AG04449 (cell line): Measurements from ENCODE around the gene NELL2.

Experiments
- CTCF ChIA-PET: fragments of 350-600 bp; formaldehyde crosslinking; extraction: SDS; loops from one replicate; lab custom pipeline; 2021; ENCODE audit warnings: antibody characterized with exemption; lab: Yijun Ruan, JAX
- POLR2A ChIA-PET: fragments of 400-600, 350-600 bp; formaldehyde crosslinking; extraction: SDS; loops from one replicate; lab custom pipeline; 2020; ENCODE audit warnings: antibody characterized with exemption, inconsistent platforms; lab: Yijun Ruan, JAX
- DNase-seq: peaks from one replicate; pipeline ENCODE4 v3.0.0-alpha.2; 2010; ENCODE audit warnings: low read depth, low spot score
- H3K4me3 ChIP-seq: 2 replicates; pipeline ENCODE4 v1.5.1; 2011; ENCODE audit warnings: low read depth, mild to moderate bottlenecking, control low read depth, low read length
- CTCF ChIP-seq: IDR thresholded peaks from one replicate; pipeline ENCODE4 v1.5.1; 2011; ENCODE audit warnings: mild to moderate bottlenecking, moderate library complexity, low read length, control low read depth, inconsistent platforms; ENCODE audit not compliant: insufficient read depth; ENCODE audit errors: missing control alignments

Gene NELL2

GRCh38 chr12:44510510-44510909, 365.6 kb downstream of the NELL2 start:
- ChIA-PET POLR2A (no interaction called here), CTCF (no interaction called here)
- no peak for DNase-seq
- H3K4me3 ChIP-seq: no peak overlapping the region
- no peak for TF ChIP-seq CTCF

GRCh38 chr12:44510076-44510475, 366.0 kb downstream of the NELL2 start:
- no peak for TF ChIP-seq CTCF
- CTCF ChIA-PET: no interaction called here
- no peak for DNase-seq
- POLR2A ChIA-PET: no interaction called here
- H3K4me3 ChIP-seq: no peak overlapping the region

- CTCF ChIA-PET: no interaction called here
- TF ChIP-seq CTCF: no peak
- no peak overlapping the region for H3K4me3 ChIP-seq
- POLR2A ChIA-PET: no interaction called here
- no peak for DNase-seq
Observed at GRCh38 chr12:44509471-44509870, 366.6 kb downstream of the NELL2 start.

GRCh38 chr12:44507461-44507860, 368.7 kb downstream of the NELL2 start:
- CTCF ChIA-PET: no interaction called here
- TF ChIP-seq CTCF: no peak
- POLR2A ChIA-PET: no interaction called here

GRCh38 chr12:44504799-44505198, 371.3 kb downstream of the NELL2 start:
- DNase-seq: no peak
- ChIA-PET POLR2A (no interaction called here), CTCF (no interaction called here)
- no peak for TF ChIP-seq CTCF
- no peak overlapping the region for H3K4me3 ChIP-seq

More at GRCh38 chr12:44507461-44507860, 368.7 kb downstream of the NELL2 start:
- no peak for DNase-seq
- H3K4me3 ChIP-seq: no peak overlapping the region

GRCh38 chr12:44503329-44503728, 372.8 kb downstream of the NELL2 start:
- DNase-seq: no peak
- no peak overlapping the region for H3K4me3 ChIP-seq
- TF ChIP-seq CTCF: no peak
- POLR2A ChIA-PET: no interaction called here
- CTCF ChIA-PET: no interaction called here
